ENCODE measurements around the gene PNMA8B. TPM values are rescaled to one million over a fixed set of nuclear protein-coding genes. Genes with fewer than 3 reads are reported as not detected.

Gene PNMA8B
- total RNA-seq, 2 experiments from 2014 or later, result 0.14 to 0.19 TPM

GRCh38 chr19:46521241-46521868, 25.7 kb upstream of the PNMA8B start:
- Histone ChIP-seq H3K36me3 (ENCODE audit: insufficient read depth, low read length) (no peaks in the 10 kb centered on the region), H3K9me3 (ENCODE audit: control insufficient read depth in 1 of 2, insufficient read depth in 1 of 2, low read length in 2 of 2) (peaks cover 0 to 14% of the 10 kb centered on the region in 2 experiments), H3K27ac (ENCODE audit: low read depth in 1 of 2, low read length in 2 of 2) (no peak overlapping the region), H3K4me3 (ENCODE audit: low read length) (no peak overlapping the region), H3K4me1 (ENCODE audit: insufficient read depth, low read length) (peaks cover 52% of the 10 kb centered on the region), H3K27me3 (ENCODE audit: control insufficient read depth in 1 of 2, insufficient read depth in 2 of 2, low read length in 2 of 2) (no peaks in the 10 kb centered on the region)
- no peaks in the 10 kb centered on the region for H3K36me3 Mint-ChIP-seq (ENCODE audit: low read depth)
- ATAC-seq (ENCODE audit: poor library complexity) (no peak), DNase-seq (no peak)
- H3K27me3 Mint-ChIP-seq, result no peaks in the 10 kb centered on the region
- H3K27ac Mint-ChIP-seq, result peak overlapping the region; percentile 90
- CTCF ChIA-PET, result interaction anchor here (0.5 to 2.6 kb wide), 4 partner anchors 9 to 241 kb away, joined by 3 to 11 read pairs (median 6); partner anchors contain the start of gene DACT3
- H3K9me3 Mint-ChIP-seq, result no peaks in the 10 kb centered on the region
- POLR2A ChIA-PET, result interaction anchor here (3.0 kb wide), 1 partner anchor 80 kb away, joined by 24 read pairs; the partner anchor contains the start of gene CALM3
- intact Hi-C loops (cut with DNase I, micrococcal nuclease), result no loop called here
- peaks cover 61% of the 10 kb centered on the region for H3K4me1 Mint-ChIP-seq (ENCODE audit: low read depth)
- no peak overlapping the region for H3K4me3 Mint-ChIP-seq
- no peak for TF ChIP-seq CTCF (IDR thresholded peaks at IDR 0.05)

GRCh38 chr19:46520616-46521015, 24.9 kb upstream of the PNMA8B start:
- no peaks in the 10 kb centered on the region for H3K9me3 Mint-ChIP-seq
- H3K27ac ChIP-seq (ENCODE audit: low read depth in 1 of 2, low read length in 2 of 2), result no peak overlapping the region
- H3K27me3 ChIP-seq (ENCODE audit: control insufficient read depth in 1 of 2, insufficient read depth in 2 of 2, low read length in 2 of 2), result no peaks in the 10 kb centered on the region
- peak overlapping the region; percentile 90 for H3K27ac Mint-ChIP-seq
- peaks cover 0 to 12% of the 10 kb centered on the region in 2 experiments for H3K9me3 ChIP-seq (ENCODE audit: control insufficient read depth in 1 of 2, insufficient read depth in 1 of 2, low read length in 2 of 2)
- H3K36me3 Mint-ChIP-seq (ENCODE audit: low read depth), result no peaks in the 10 kb centered on the region
- POLR2A ChIA-PET, result interaction anchor here (1.0 to 1.9 kb wide), 3 partner anchors 9 to 140 kb away, joined by 3 to 10 read pairs (median 9); partner anchors contain the start of genes CALM3 and DACT3
- H3K4me3 Mint-ChIP-seq, result no peak overlapping the region
- no peak for DNase-seq
- no peak for ATAC-seq (ENCODE audit: poor library complexity)
- no peak overlapping the region for H3K4me3 ChIP-seq (ENCODE audit: low read length)
- peaks cover 68% of the 10 kb centered on the region for H3K4me1 Mint-ChIP-seq (ENCODE audit: low read depth)
- CTCF ChIA-PET, result interaction anchor here (0.6 to 2.6 kb wide), 4 partner anchors 17 to 1270 kb away, joined by 3 to 8 read pairs (median 4); no protein-coding TSS in a partner anchor
- no peaks in the 10 kb centered on the region for H3K27me3 Mint-ChIP-seq
- TF ChIP-seq CTCF (IDR thresholded peaks at IDR 0.05), result no peak
- intact Hi-C loops (cut with DNase I, micrococcal nuclease), result no loop called here
- peaks cover 58% of the 10 kb centered on the region for H3K4me1 ChIP-seq (ENCODE audit: insufficient read depth, low read length)
- no peaks in the 10 kb centered on the region for H3K36me3 ChIP-seq (ENCODE audit: insufficient read depth, low read length)

GRCh38 chr19:46517471-46517870, 21.8 kb upstream of the PNMA8B start:
- ATAC-seq (ENCODE audit: poor library complexity) (no peak), DNase-seq (no peak)
- Histone ChIP-seq H3K36me3 (ENCODE audit: insufficient read depth, low read length) (no peaks in the 10 kb centered on the region), H3K9me3 (ENCODE audit: control insufficient read depth in 1 of 2, insufficient read depth in 1 of 2, low read length in 2 of 2) (no peaks in the 10 kb centered on the region), H3K27ac (ENCODE audit: low read depth in 1 of 2, low read length in 2 of 2) (no peak overlapping the region), H3K4me1 (ENCODE audit: insufficient read depth, low read length) (peaks cover 52% of the 10 kb centered on the region), H3K4me3 (ENCODE audit: low read length) (no peak overlapping the region), H3K27me3 (ENCODE audit: control insufficient read depth in 1 of 2, insufficient read depth in 2 of 2, low read length in 2 of 2) (peaks cover 0 to 10% of the 10 kb centered on the region in 2 experiments)
- CTCF ChIA-PET, result interaction anchor here (1.8 kb wide), 1 partner anchor 26 kb away, joined by 5 read pairs; no protein-coding TSS in a partner anchor
- H3K27ac Mint-ChIP-seq, result peak overlapping the region; percentile 39
- POLR2A ChIA-PET, result no interaction called here
- intact Hi-C loops (cut with DNase I, micrococcal nuclease), result no loop called here
- H3K4me1 Mint-ChIP-seq (ENCODE audit: low read depth), result peaks cover 50% of the 10 kb centered on the region
- H3K9me3 Mint-ChIP-seq, result no peaks in the 10 kb centered on the region
- H3K36me3 Mint-ChIP-seq (ENCODE audit: low read depth), result no peaks in the 10 kb centered on the region
- peaks cover 14% of the 10 kb centered on the region for H3K27me3 Mint-ChIP-seq
- no peak for TF ChIP-seq CTCF (IDR thresholded peaks at IDR 0.05)
- no peak overlapping the region for H3K4me3 Mint-ChIP-seq

Measured in CD4-positive, alpha-beta T cell (primary cell).